Right lobe of liver (tissue), 6 donors: ENCODE data around the gene CTNND1. TPM values are rescaled to one million over a fixed set of nuclear protein-coding genes. Genes with fewer than 3 reads are reported as not detected.

Experiments
- ATAC-seq, 4 donors: fragments of 200-7000 bp; cut with Tn5 transposase; one replicate each; pipeline ENCODE4 v1.9.1; 2020; ENCODE audit warnings: mild to moderate bottlenecking in 4 of 4, moderate library complexity in 4 of 4
- DNase-seq, 3 donors: peaks; one replicate each; pipeline ENCODE4 v3.0.0-alpha.2; 2020
- H3K27ac ChIP-seq, 3 donors: fragments of 200-600 bp; one replicate each; pipeline ENCODE4 v1.8.0; 2022
- H3K27me3 ChIP-seq, 2 donors: fragments of 200-600 bp; one replicate each; pipeline ENCODE4 v1.8.0; 2022
- H3K36me3 ChIP-seq, 4 donors: fragments of 200-600 bp; sonication (generic) in 1 of 4; one replicate each; pipeline versions ENCODE4 v1.5.1 to v1.8.0; 2017 to 2022; ENCODE audit warnings: control low read depth in 1 of 4
- H3K4me1 ChIP-seq, 4 donors: fragments of 200-600 bp; sonication (generic) in 1 of 4; one replicate each; pipeline versions ENCODE4 v1.5.1 to v1.8.0; 2017 to 2022; ENCODE audit warnings: control low read depth in 1 of 4
- H3K4me3 ChIP-seq, 3 donors: fragments of 200-600 bp; one replicate each; pipeline ENCODE4 v1.8.0; 2022
- H3K9me3 ChIP-seq, 4 donors: fragments of 200-600 bp; sonication (generic) in 1 of 4; one replicate each; pipeline versions ENCODE4 v1.5.1 to v1.8.0; 2017 to 2022; ENCODE audit warnings: control low read depth in 1 of 4
- POLR2A ChIP-seq: fragments of 450-650 bp; IDR thresholded peaks from one replicate; pipeline ENCODE4 v1.6.1; 2017; ENCODE audit warnings: antibody characterized with exemption, mild to moderate bottlenecking
- WGBS: methylation state at CpG from one replicate; pipeline ENCODE4 v1.1.6; 2018; ENCODE audit warnings: low coverage, low lambda C conversion rate; ENCODE audit not compliant: insufficient coverage; ENCODE audit errors: missing lambda C conversion rate; 5-methylcytosine and 5-hydroxymethylcytosine counted together
- intact Hi-C, 2 donors: fragments of 100-400 bp; cut with DNase I; formaldehyde crosslinking; loops; one replicate each; pipeline versions ENCODE4 v1.11.2 to v1.14.1; 2022
- total RNA-seq, 6 experiments: library from RNA; depleted of rRNA in 2 of 6; stranded (reverse); fragments of >200 nt in 2 of 6; fragmentation: NEBNext Ultra II Directional in 3 of 6; extraction: Animal tissue kit (Norgen Biotek cat#: 25700) in 3 of 6; gene quantifications; one replicate each; pipeline versions ENCODE4 v1.1.0 to v1.2.4, GENCODE V29; 2016 to 2023
- TF ChIP-seq, protein P1 (sequence below), 4 donors: fragments of 200-600 bp in 3 of 4; fragments of 450-650 bp in 1 of 4; IDR thresholded peaks; one replicate each; pipeline versions ENCODE4 v1.5.1 to v1.8.0; 2016 to 2022; ENCODE audit warnings: antibody characterized with exemption in 4 of 4, mild to moderate bottlenecking in 2 of 4
- donor health status: DM: no; HTN: yes; CAD: no.
- donor health status: DM: no; HTN: no; CAD: no.
- donor health status: DM: no; HTN: no; CAD: no.
- donor health status: DM: no; HTN: yes; CAD: no.
- donor health status: DM: no; HTN: yes; CAD: no.

Gene CTNND1
- total RNA-seq, 6 experiments from 2014 or later = 62.3 to 123 (median 97.8) TPM

- TF ChIP-seq, protein P1, sequence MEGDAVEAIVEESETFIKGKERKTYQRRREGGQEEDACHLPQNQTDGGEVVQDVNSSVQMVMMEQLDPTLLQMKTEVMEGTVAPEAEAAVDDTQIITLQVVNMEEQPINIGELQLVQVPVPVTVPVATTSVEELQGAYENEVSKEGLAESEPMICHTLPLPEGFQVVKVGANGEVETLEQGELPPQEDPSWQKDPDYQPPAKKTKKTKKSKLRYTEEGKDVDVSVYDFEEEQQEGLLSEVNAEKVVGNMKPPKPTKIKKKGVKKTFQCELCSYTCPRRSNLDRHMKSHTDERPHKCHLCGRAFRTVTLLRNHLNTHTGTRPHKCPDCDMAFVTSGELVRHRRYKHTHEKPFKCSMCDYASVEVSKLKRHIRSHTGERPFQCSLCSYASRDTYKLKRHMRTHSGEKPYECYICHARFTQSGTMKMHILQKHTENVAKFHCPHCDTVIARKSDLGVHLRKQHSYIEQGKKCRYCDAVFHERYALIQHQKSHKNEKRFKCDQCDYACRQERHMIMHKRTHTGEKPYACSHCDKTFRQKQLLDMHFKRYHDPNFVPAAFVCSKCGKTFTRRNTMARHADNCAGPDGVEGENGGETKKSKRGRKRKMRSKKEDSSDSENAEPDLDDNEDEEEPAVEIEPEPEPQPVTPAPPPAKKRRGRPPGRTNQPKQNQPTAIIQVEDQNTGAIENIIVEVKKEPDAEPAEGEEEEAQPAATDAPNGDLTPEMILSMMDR (IDR thresholded peaks at IDR 0.05) = no peak
- no peak for TF ChIP-seq POLR2A
- peak overlapping the region; percentile 89 to 98 (median 95) for H3K27ac ChIP-seq
- no peaks in the 10 kb centered on the region for H3K36me3 ChIP-seq
- intact Hi-C loops = no loop called here
- no peak for DNase-seq
- peaks cover 0 to 33% (median 13%) of the 10 kb centered on the region in 4 donors for H3K4me1 ChIP-seq
- H3K27me3 ChIP-seq = no peaks in the 10 kb centered on the region
- peak overlapping the region; percentile 54 to 60 (median 57) for H3K4me3 ChIP-seq
- WGBS = 26% methylated on average over 4 of the region's 4 CpGs
- ATAC-seq = no peak
- H3K9me3 ChIP-seq = no peaks in the 10 kb centered on the region
Measured at GRCh38 chr11:57764021-57764420, 2.4 kb downstream of the CTNND1 start.

DNA sequence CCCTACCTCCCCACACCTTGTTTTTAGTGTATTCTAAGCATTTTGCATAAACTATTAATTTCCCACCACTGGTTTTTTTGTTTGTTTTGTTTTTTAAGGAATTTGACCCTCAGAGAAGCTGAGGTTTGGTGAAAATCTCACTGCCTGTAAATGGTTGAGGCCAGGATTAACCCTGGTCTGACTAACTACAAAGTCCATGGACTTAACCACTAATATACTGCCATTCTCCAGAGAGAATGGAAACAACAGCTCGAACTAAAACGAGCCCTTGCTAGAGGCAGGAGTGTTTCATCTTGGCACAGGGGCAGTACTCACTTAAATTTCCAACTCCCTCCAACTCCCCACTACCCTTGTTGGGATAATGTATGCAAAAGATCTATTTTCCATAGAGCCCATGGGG, 3.0 kb downstream of the CTNND1 start:
- Histone ChIP-seq H3K36me3 (no peaks in the 10 kb centered on the region), H3K27me3 (no peaks in the 10 kb centered on the region), H3K27ac (peak overlapping the region; percentile 24 to 89 (median 45)), H3K9me3 (no peaks in the 10 kb centered on the region), H3K4me1 (peaks cover 0 to 38% (median 13%) of the 10 kb centered on the region in 4 donors), H3K4me3 (peak overlapping the region; percentile 54 to 60 (median 57))
- ATAC-seq (peak in 1 of 4 donors; percentile 13), DNase-seq (no peak)
- WGBS = 30% methylated on average over 2 of the region's 2 CpGs
- intact Hi-C loops = no loop called here
- TF ChIP-seq, protein P1 (IDR thresholded peaks at IDR 0.05) = no peak
- no peak for TF ChIP-seq POLR2A

GRCh38 chr11:57764972-57765371, 3.4 kb downstream of the CTNND1 start:
- Histone ChIP-seq H3K27me3 (no peaks in the 10 kb centered on the region), H3K4me3 (peak overlapping the region; percentile 54 to 60 (median 57)), H3K4me1 (peaks cover 0 to 42% (median 13%) of the 10 kb centered on the region in 4 donors), H3K27ac (peak overlapping the region; percentile 24 to 89 (median 45)), H3K36me3 (no peaks in the 10 kb centered on the region), H3K9me3 (no peaks in the 10 kb centered on the region)
- WGBS = 4% methylated on average over 2 of the region's 2 CpGs
- ATAC-seq (no peak), DNase-seq (no peak)
- TF ChIP-seq POLR2A = no peak
- TF ChIP-seq, protein P1 (IDR thresholded peaks at IDR 0.05) = no peak
- intact Hi-C loops = no loop called here

GRCh38 chr11:57770793-57771192, 9.2 kb downstream of the CTNND1 start:
- Histone ChIP-seq H3K36me3 (no peaks in the 10 kb centered on the region), H3K27me3 (no peaks in the 10 kb centered on the region), H3K27ac (peak overlapping the region; percentile 20 to 53 (median 28)), H3K9me3 (no peaks in the 10 kb centered on the region), H3K4me3 (no peak overlapping the region), H3K4me1 (peaks cover 0 to 64% (median 26%) of the 10 kb centered on the region in 4 donors)
- 0% methylated on average over 1 of the region's 1 CpG for WGBS
- TF ChIP-seq POLR2A = no peak
- ATAC-seq = peak; percentile 84 to 95 (median 92)
- peak in 1 of 3 donors; percentile 68 for DNase-seq
- intact Hi-C loops = no loop called here

GRCh38 chr11:57771365-57771764, 9.8 kb downstream of the CTNND1 start:
- Histone ChIP-seq H3K4me3 (no peak overlapping the region), H3K9me3 (no peaks in the 10 kb centered on the region), H3K36me3 (no peaks in the 10 kb centered on the region), H3K27ac (no peak overlapping the region), H3K27me3 (no peaks in the 10 kb centered on the region), H3K4me1 (peaks cover 0 to 64% (median 26%) of the 10 kb centered on the region in 4 donors)
- intact Hi-C loops = no loop called here
- 85% methylated on average over 3 of the region's 3 CpGs for WGBS
- no peak for ATAC-seq
- DNase-seq = no peak
- TF ChIP-seq, protein P1 (IDR thresholded peaks at IDR 0.05) = no peak
- TF ChIP-seq POLR2A = no peak
